PC-3 (cell line): ENCODE results near the gene MMP21.

ENCODE experiments used
- EZH2 ChIP-seq: fragments of 300-600 bp; sonication (generic); IDR thresholded peaks from one replicate; pipeline ENCODE4 v1.6.1; 2017; ENCODE audit warnings: antibody characterized with exemption, mild to moderate bottlenecking, low read length; ENCODE audit not compliant: unreplicated experiment
- EZH2phosphoT487 ChIP-seq: fragments of 300-600 bp; sonication (generic); IDR thresholded peaks from 2 replicates; pipeline ENCODE4 v1.6.1; 2018; ENCODE audit warnings: mild to moderate bottlenecking, antibody characterized with exemption, low read length, borderline replicate concordance

DNA sequence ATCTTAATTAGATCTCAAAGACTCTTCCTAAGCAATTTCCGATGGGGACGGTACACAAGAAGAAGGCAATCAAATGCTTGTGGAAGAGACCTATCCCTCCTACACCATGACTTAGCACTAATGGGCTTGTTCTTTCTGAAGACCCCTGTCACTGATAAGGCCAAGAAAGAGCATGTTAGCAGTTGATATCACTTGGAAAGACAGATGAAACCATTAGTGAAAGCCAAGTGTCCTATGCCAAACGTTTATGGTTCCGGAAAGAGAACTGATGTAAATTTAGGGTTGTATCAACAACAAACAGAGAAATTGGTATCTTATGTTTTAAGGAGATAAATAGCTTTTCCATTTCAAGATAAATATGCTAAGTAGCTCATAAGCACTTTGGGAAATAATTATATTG, 40.9 kb upstream of the MMP21 start:
- TF ChIP-seq EZH2 (no peak), EZH2phosphoT487 (no peak)
